ENCODE measurements around the gene CNTNAP2.

- TF ChIP-seq CTCF (IDR thresholded peaks at IDR 0.05 in 4 of 5, conservative IDR thresholded peaks at IDR 0.05 in 1 of 5) (no peak), POLR2A (IDR thresholded peaks at IDR 0.05) (no peak)
These were observed 1396.8 kb downstream of the CNTNAP2 start for GRCh38 chr7:147513451-147513850.

Measured in gastrocnemius medialis (tissue), 4 donors.